GM12872 (cell line): ENCODE results near the gene RING1.

Experiments
- TF ChIP-seq, protein P1 (sequence below): IDR thresholded peaks from 3 replicates; pipeline ENCODE4 v1.5.1; 2011; ENCODE audit warnings: low read depth, mild to moderate bottlenecking, low read length, moderate library complexity; ENCODE audit not compliant: insufficient read depth

The RING1 gene

DNA sequence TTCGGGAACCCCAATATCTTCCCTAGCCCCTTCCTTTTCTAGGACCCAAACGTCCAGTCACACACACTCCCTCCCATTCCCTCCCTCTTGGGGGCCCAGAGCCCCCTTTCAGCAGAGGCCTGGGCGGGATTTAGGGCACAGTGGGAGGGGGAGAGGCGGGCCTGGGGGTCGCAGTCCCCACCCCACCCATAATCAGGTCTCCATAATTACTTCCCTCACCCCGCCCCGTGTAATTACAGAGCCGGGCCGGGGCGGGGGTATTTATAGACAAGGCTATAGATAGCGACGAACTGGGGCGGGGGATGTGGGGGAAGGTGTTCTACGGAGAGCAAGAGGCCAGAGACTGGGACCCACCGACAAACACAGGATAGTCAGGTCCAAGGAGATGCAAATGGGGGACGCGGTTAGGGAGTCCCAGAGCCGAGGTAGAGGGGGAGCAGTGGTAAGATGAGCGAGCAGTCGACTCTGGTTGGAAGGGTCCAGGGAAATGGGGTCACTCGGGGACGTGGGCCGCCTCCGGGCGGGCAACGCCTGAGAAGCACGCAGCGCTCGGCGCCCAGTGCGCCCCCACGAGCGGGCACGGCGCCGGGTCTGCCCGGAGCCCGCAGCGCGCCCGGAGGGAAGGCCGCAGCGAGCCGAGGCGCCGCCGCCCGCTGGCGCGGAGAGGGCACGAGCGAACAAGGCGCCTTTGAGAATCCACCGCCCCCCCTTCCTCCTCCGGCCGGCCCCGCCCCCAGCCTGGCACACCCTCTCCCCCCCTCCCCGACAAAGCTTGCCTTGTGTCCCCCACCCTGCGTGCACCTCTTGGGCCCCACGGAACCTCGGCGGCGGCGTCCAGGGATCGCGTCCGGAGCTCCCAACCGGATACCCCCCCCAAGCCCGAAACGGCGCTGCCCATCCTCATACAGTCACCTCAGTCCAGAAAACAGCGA lies 15.4 kb upstream of the RING1 start:
- TF ChIP-seq, protein P1, sequence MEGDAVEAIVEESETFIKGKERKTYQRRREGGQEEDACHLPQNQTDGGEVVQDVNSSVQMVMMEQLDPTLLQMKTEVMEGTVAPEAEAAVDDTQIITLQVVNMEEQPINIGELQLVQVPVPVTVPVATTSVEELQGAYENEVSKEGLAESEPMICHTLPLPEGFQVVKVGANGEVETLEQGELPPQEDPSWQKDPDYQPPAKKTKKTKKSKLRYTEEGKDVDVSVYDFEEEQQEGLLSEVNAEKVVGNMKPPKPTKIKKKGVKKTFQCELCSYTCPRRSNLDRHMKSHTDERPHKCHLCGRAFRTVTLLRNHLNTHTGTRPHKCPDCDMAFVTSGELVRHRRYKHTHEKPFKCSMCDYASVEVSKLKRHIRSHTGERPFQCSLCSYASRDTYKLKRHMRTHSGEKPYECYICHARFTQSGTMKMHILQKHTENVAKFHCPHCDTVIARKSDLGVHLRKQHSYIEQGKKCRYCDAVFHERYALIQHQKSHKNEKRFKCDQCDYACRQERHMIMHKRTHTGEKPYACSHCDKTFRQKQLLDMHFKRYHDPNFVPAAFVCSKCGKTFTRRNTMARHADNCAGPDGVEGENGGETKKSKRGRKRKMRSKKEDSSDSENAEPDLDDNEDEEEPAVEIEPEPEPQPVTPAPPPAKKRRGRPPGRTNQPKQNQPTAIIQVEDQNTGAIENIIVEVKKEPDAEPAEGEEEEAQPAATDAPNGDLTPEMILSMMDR = no peak

DNA sequence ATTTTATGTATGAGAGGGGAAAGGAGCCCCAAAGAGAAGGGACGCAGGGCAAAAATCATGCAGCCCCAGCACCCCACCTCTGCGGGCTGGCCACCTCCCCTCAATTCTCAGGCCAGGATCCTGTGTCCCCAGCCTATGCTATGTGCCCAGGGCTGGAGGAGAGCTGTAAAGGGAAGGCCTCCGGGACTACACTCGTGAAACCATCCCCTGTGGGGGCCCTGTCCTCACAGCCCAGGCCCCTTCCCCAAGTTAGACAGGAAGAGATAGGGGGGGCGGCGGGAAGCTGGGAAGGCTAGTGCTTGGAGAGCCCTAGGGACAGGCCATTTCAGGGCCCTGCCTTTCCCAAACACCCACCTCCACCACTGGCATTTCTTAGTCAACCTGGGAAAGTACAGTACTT lies 14.7 kb upstream of the RING1 start:
- TF ChIP-seq, protein P1 = no peak

DNA sequence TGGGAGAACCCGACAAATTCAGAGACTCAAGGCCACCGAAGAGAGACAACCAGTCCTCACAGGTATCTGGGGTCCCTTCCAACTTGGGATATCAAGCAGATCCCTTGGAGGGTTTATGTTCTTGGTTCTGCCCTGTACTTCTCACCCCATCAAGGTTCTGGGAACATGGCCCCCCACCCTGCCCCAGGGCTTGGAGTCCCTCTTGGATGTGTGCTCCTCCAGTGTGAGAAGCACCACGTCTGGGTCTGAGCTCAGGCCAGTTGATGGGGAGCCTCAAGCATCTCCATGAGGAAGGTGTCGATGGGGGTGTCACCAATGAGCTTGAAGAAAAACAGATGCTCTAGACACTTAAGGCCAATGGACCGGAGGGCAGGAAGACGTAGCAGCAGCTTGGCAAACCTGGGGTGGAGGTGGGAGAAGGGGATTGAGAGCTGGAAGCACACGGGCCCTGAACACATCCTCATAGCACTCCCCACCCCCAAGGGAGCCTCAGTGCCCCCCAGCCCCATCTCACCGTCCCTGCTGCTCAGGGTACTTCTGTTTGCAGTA lies 13.8 kb upstream of the RING1 start:
- TF ChIP-seq, protein P1 = no peak

DNA sequence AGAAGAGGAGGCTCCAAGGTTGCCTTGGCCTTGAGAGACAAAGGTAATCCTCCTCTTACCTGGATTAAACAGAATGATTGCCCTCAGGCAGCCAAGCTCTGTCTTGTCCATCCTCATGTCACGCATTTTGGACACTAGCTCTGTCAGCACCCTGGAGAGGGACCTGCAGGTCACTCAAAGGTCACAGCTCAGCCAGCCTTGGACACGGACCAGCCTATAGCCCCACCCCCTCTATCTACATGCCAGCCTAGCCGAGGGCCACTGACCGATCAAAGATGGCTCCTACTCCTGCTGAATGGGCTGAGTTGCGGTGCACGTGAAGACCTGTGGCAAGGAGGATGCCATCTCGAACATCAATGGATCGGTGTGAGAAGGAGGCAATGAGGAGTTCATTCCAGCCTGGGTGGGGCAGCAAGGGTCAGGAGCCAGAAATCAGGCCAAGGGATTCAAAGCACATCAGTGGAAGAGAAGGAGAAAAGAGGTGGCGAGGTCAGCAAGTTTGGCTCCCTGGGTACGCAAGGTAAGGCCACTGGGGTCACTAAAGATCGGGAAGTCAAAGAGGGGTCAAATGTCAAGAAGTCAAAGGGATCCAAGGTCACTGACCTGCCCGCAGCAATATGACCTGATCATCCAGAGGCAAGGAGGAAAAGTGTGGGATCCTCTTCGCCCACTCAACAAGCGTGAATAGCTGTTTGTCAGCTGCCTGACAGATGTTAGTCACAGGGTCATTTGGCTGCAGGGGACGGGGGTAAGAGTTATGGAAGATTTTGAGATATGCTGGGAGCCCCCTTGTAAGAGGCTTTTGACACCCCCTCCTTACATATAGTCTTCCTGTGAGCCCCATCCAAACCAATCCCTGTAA lies 12.8 kb upstream of the RING1 start:
- TF ChIP-seq, protein P1 = no peak

DNA sequence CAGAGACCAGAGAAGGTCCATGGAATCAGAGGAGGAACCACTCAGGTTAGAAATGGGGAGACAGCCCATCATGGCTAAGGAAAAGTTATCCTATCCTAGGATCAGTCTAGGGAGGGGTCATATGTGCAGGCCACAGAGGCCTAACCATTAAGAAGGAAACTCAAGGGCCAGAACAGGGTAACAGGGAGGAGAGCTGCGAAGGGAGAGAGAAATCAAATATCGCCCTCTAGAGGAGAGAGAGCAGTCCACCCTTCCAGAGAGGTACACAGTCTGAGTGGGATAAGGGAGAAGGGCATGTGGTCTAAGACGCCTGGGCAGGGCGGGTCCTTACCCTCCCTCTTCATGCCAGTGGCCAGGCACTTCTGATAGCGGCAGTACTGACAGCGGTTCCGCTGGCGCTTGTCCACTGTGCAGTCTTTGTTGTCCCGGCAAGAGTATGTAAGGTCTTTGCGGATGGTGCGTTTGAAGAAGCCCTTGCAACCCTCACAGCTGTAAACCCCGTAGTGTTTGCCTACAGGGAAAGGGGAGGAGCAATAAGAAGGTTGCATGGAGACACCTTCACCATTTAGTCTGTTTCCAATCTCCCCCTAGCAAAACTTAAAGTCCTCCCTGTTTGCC lies 10.8 kb upstream of the RING1 start:
- TF ChIP-seq, protein P1 = peak; percentile 83

DNA sequence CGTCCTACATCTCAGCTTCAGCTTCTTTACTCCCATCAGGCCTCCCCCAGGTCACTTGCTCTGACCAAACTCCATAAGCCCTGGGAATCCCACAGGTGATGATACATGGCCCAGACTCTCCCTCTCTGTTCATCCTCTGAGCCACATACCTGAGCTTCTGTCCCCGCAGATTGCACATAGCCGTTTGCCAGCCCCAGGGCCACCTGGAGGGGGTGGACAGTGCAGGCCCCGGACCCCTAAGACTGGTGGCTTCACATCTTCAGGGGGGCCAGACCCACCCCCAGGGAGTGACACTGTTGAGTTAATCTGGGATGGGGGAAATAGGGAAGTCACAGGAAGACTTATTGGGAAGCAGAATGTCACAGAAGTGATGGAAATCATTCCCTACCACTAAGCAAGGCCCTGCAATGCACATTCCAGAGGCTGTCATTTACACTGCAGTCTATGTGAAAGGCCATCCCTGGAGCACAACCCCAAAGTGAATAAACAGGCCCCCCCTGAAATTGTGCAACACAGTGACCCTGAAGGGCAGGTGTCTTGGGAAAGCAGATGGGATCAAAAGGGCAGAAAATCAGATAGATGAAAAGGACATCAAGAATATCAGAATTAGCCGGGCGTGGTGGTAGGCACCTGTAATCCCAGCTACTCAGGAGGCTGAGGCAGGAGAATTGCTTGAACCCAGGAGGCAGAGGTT lies 10.0 kb upstream of the RING1 start:
- TF ChIP-seq, protein P1 = no peak
